Type B pancreatic cell (in vitro differentiated cells): ENCODE measurements around the gene PIK3AP1. TPM values are rescaled to one million over a fixed set of nuclear protein-coding genes. Genes with fewer than 3 reads are reported as not detected.

Source experiments
- DNase-seq: peaks from one replicate; pipeline ENCODE4 v3.0.0; 2021; ENCODE audit warnings: mixed read lengths; ENCODE audit not compliant: unreplicated experiment; ENCODE audit errors: extremely low spot score
- H3K27ac Mint-ChIP-seq: 2 replicates; pipeline ENCODE4 v1.8.0; 2021; ENCODE audit warnings: mild to moderate bottlenecking, mixed read lengths
- H3K27me3 Mint-ChIP-seq: 2 replicates; pipeline ENCODE4 v1.8.0; 2021; ENCODE audit warnings: mixed read lengths
- H3K36me3 Mint-ChIP-seq: 2 replicates; pipeline ENCODE4 v1.8.0; 2021; ENCODE audit warnings: mixed read lengths
- H3K4me1 Mint-ChIP-seq: one replicate; pipeline ENCODE4 v1.8.0; 2021; ENCODE audit warnings: mixed read lengths; ENCODE audit not compliant: unreplicated experiment
- H3K4me3 Mint-ChIP-seq: 2 replicates; pipeline ENCODE4 v1.8.0; 2021; ENCODE audit warnings: mild to moderate bottlenecking, mixed read lengths
- H3K9me3 Mint-ChIP-seq: 2 replicates; pipeline ENCODE4 v1.8.0; 2021; ENCODE audit warnings: mixed read lengths
- total RNA-seq: library from RNA; stranded (reverse); gene quantifications from 2 replicates; pipeline ENCODE4 v1.2.1, GENCODE V29; 2021; ENCODE audit warnings: low replicate concordance
- TF ChIP-seq, protein P1 (sequence below): fragments of 200-600 bp; sonication (generic); conservative IDR thresholded peaks from 2 replicates; pipeline ENCODE4 v1.5.0; 2021; ENCODE audit warnings: antibody characterized with exemption, mild to moderate bottlenecking

Gene PIK3AP1
- total RNA-seq, 1 donor from 2014 or later, result 3.5 TPM

DNA sequence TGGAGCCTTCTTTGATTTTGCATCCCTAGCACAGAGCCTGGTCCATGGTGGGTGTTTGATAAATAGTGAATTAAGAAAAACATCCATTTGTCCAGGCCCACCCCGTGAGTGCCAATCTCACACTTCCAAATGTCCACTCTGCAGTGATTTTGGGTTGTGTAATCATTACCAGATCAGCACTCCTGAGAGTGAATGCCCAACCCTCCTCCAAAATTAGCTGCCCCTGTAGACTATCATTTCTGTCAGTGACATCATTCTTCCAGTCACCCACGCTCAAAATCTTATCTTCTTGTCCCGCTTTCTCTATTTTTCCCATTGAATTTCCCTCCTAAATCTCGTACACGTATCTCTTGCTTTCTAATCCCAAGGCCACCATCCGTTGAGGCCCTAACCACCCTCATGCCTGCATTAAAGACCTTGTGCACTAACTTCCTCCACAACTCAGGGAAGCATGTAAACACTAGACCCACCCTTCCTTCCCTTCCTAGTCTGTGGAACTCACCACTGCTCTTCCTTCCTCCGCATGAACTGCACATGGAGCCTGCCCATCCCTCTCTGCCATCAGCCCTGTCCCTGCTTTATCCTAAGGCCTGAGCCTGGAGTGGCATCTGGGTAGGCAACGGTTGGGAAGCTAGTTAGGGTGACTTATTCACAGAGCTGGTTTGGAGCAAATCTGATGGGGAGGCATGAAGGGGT lies 32.8 kb downstream of the PIK3AP1 start:
- TF ChIP-seq, protein P1, sequence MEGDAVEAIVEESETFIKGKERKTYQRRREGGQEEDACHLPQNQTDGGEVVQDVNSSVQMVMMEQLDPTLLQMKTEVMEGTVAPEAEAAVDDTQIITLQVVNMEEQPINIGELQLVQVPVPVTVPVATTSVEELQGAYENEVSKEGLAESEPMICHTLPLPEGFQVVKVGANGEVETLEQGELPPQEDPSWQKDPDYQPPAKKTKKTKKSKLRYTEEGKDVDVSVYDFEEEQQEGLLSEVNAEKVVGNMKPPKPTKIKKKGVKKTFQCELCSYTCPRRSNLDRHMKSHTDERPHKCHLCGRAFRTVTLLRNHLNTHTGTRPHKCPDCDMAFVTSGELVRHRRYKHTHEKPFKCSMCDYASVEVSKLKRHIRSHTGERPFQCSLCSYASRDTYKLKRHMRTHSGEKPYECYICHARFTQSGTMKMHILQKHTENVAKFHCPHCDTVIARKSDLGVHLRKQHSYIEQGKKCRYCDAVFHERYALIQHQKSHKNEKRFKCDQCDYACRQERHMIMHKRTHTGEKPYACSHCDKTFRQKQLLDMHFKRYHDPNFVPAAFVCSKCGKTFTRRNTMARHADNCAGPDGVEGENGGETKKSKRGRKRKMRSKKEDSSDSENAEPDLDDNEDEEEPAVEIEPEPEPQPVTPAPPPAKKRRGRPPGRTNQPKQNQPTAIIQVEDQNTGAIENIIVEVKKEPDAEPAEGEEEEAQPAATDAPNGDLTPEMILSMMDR, result no peak
- Mint-ChIP-seq H3K27me3 (peaks cover 2% of the 10 kb centered on the region), H3K9me3 (no peaks in the 10 kb centered on the region), H3K4me1 (no peaks in the 10 kb centered on the region), H3K4me3 (no peak overlapping the region), H3K36me3 (no peaks in the 10 kb centered on the region), H3K27ac (no peak overlapping the region)
- no peak for DNase-seq

DNA sequence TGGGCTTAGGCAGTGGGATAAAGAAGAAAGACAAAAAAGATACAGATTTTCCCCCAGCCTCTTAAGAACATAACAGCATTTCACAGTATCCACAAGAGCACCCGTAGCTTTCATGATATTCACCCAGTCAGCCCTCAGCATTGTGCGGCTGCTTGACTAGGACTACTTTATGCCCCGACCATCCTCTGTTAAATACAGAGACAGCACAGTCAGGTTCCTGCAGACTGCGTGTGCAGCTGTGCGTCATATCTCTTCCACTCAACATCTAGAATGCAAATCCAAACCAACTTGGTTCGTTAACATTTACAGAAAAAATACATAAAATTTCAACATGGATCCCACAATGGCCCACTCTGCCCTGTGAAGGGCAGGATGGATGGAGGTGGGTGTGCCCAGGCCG lies 33.8 kb downstream of the PIK3AP1 start:
- TF ChIP-seq, protein P1, result no peak
- Mint-ChIP-seq H3K9me3 (no peaks in the 10 kb centered on the region), H3K36me3 (no peaks in the 10 kb centered on the region), H3K27ac (no peak overlapping the region), H3K4me3 (no peak overlapping the region), H3K27me3 (peaks cover 6% of the 10 kb centered on the region), H3K4me1 (no peaks in the 10 kb centered on the region)
- DNase-seq, result no peak

DNA sequence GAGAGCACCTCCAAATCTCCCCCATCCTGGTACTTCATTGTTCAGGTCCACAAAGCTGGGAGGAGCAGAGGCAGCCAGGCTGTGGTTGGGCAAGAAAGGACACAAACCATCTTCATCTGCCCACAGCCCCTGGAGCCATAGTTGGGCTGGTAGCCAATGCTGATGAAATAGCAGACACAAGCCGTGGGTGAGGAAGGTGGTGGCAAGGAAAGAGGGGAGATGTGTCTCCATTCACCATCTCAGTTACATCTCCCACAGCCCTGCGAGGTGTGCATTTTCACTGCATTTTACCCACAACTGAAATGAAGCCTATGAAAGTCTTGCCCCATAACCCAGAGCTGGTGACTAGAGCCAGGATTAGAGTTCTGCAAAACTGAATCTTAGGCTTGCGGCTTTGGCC lies 35.0 kb downstream of the PIK3AP1 start:
- no peaks in the 10 kb centered on the region for H3K4me1 Mint-ChIP-seq
- no peak for DNase-seq
- no peaks in the 10 kb centered on the region for H3K36me3 Mint-ChIP-seq
- TF ChIP-seq, protein P1, result no peak
- H3K4me3 Mint-ChIP-seq, result no peak overlapping the region
- no peak overlapping the region for H3K27ac Mint-ChIP-seq
- peaks cover 10% of the 10 kb centered on the region for H3K27me3 Mint-ChIP-seq
- H3K9me3 Mint-ChIP-seq, result no peaks in the 10 kb centered on the region

DNA sequence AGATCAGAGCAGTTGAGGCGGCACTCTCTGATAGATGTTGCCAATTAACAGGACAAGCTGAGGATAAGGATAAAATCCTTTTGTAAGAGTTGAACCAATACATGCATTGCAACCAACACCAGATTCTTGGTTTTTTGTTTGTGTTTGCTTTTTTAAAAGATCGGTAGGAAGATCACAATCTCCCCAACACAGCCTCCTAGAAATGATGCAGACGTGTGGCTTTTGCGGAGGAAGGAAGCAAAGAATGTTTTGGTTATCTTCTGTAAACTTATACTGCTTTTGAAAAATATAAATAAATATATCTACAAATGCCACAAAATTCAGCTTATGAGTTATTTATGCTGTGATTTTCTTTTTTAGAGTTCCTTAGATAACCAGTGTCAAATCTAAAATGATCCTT lies 35.5 kb downstream of the PIK3AP1 start:
- Mint-ChIP-seq H3K4me3 (no peak overlapping the region), H3K36me3 (no peaks in the 10 kb centered on the region), H3K9me3 (no peaks in the 10 kb centered on the region), H3K27me3 (peaks cover 10% of the 10 kb centered on the region), H3K27ac (no peak overlapping the region), H3K4me1 (no peaks in the 10 kb centered on the region)
- TF ChIP-seq, protein P1, result no peak
- no peak for DNase-seq

DNA sequence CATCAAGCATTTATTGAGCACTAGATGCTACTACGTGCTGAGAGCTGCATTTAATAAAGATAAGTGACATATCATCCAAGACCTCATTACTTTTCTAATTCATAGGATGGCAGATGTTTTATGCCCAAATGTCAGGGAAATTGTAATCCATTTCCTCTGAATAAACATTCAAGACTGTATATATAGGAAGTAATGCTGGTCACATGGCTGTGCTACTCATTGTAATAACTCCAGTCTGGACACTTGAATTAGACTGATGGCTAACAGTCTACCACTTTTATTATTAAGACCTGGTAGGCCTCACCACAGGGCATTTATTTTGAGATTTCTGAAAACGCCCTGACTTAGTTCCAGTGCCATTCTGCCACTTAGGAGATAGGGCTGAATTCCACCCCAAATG lies 36.6 kb downstream of the PIK3AP1 start:
- no peak for DNase-seq
- Mint-ChIP-seq H3K36me3 (no peaks in the 10 kb centered on the region), H3K4me3 (no peak overlapping the region), H3K4me1 (no peaks in the 10 kb centered on the region), H3K27ac (no peak overlapping the region), H3K27me3 (peaks cover 11% of the 10 kb centered on the region), H3K9me3 (no peaks in the 10 kb centered on the region)
- TF ChIP-seq, protein P1, result no peak

DNA sequence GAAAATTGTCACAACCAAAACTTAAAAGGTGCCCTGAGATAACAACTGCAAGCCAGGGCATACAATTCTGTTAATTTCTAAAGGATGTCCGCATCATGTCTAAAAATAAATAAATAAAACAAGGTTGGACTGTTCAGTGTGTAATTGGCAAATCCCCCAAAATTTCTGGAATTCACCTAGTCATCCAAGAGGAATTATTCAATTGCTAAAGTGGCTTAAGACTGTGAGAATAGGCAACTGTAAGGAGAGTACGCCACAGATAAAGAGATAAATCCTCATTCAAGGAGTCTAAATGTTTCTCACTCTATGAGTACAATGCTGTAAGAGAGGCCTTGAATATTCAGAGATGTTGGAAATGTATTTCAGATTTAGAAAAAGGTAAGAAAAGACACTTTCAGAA lies 37.2 kb downstream of the PIK3AP1 start:
- H3K27me3 Mint-ChIP-seq, result peaks cover 14% of the 10 kb centered on the region
- no peaks in the 10 kb centered on the region for H3K4me1 Mint-ChIP-seq
- no peak overlapping the region for H3K4me3 Mint-ChIP-seq
- DNase-seq, result no peak
- no peaks in the 10 kb centered on the region for H3K36me3 Mint-ChIP-seq
- no peaks in the 10 kb centered on the region for H3K9me3 Mint-ChIP-seq
- H3K27ac Mint-ChIP-seq, result no peak overlapping the region
- TF ChIP-seq, protein P1, result no peak
